CD1c-positive myeloid dendritic cell (primary cell): ENCODE measurements around the gene ARHGEF16.

Source experiments
- DNase-seq: peaks from one replicate; pipeline ENCODE4 v3.0.0-alpha.2; 2016; ENCODE audit errors: extremely low spot score

Gene ARHGEF16

GRCh38 chr1:3422638-3423037, 31.8 kb upstream of the ARHGEF16 start:
- no peak for DNase-seq

DNA sequence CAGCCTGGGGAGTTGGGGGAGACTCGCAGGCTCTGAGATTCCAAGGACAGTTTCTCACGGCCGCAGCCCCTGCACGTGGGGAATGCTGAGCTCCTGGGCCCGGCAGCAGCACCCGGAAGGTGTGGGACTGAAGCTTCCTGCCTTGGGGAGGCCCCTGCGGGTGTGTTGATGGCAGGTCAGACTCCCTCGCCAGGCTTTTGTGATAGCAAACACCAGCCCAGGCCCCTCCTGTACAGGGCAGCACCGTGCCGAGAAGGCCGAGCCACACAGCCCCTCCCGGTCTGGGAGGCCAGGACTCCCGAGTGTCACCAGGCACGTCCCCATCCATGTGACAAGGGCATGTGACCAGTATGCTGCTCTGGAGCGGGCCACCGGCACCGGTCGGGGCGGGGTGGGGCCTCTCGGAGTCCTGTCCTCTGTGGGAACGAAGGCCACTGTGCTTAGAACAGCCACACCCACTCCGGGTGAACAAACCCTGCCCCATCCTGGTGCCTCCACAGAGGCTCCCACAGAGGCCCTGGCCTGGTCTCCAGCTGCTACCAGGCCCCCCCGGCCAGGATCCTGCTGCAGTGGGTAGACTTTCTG, 31.1 kb upstream of the ARHGEF16 start:
- DNase-seq, result no peak

GRCh38 chr1:3423896-3424611, 30.4 kb upstream of the ARHGEF16 start:
- DNase-seq, result no peak

DNA sequence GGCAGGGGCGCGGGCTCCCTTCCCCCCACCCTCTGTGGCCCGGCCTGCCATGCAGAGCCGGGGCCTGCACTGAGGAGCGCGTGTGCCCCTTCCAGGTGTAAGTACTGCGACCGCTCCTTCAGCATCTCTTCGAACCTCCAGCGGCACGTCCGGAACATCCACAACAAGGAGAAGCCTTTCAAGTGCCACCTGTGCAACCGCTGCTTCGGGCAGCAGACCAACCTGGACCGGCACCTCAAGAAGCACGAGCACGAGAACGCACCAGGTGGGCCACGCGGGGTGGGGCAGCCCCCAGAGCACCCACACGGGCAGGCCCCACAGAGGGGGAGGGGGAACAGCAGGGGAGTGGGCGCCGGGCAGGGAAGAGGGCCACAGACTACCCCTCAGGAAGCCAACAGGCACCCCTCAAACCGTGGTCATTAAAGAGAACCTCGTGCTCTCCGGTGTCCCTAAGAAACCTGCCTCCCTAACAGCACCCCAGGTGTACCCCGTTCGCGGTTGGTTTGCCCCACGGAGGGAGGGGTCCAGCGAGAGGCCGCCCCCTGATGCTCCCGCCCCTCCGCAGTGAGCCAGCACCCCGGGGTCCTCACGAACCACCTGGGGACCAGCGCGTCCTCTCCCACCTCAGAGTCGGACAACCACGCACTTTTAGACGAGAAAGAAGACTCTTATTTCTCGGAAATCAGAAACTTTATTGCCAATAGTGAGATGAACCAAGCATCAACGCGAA, 28.8 kb upstream of the ARHGEF16 start:
- no peak for DNase-seq

GRCh38 chr1:3426956-3427535, 27.4 kb upstream of the ARHGEF16 start:
- no peak for DNase-seq

- no peak for DNase-seq
Observed at GRCh38 chr1:3427711-3428704, 26.5 kb upstream of the ARHGEF16 start.

DNA sequence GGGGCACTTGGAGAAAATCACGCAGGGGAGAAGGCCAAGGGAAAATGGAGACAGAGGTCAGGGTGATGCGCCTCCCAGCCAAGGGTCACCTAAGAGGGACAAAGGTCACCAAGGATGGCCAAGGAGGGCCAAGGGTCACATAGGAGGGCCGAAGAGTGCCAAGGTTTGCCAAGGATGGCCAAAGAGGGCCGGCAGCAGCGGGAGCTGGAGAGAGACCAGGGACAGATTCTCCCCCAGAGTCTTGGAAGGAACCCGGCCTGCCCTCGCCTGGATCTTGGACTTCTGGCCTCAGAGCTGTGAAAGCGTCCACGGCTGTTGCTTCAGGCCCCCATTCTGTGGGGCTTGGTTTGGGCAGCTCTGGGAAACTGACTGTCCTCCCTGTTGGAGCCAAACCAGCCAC, 25.6 kb upstream of the ARHGEF16 start:
- DNase-seq, result no peak

- no peak for DNase-seq
Observed at GRCh38 chr1:3429320-3429719, 25.1 kb upstream of the ARHGEF16 start.

DNA sequence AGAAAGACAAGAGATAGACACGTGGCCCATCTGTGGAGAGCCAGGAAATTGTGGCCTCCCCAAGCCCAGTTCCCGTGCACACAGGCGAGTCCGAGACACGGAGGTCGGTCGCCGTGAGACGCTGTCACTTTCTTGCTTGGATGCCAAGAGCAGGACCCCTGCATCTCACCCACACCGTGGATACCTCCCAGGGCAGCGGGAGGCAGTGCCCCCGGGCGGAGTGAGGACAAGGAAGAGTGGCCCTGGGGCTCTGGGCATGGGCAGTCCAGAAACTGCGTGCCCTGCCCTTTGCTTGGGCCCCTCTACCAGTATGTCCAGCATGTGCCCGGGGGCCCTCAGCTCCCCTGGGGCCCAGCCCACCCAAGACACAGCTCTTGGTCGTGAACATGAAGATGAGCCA, 24.7 kb upstream of the ARHGEF16 start:
- DNase-seq, result no peak

- DNase-seq, result no peak
Observed at GRCh38 chr1:3430406-3430805, 24.1 kb upstream of the ARHGEF16 start.

- no peak for DNase-seq
Observed at GRCh38 chr1:3430820-3431219, 23.6 kb upstream of the ARHGEF16 start.

DNA sequence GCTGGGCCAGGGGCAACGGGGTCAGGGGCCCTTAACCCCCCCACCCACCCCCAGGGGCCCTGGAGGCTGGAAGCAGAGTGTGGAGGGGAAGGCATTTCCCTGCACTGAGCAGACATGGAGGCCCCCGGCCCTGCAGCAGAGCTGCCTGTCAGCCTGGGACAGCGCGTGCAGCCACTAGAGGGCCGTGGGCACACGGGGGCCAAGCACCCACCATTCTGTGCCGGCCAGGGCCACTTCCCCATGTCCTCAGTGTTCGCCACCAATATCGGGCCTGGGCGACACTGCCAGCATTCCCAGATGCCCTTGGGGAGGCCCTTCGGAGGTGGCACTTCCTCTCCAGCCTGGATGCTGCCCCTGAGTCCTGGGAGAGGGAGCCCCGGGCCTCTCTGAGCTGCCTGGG, 23.2 kb upstream of the ARHGEF16 start:
- DNase-seq, result no peak

DNA sequence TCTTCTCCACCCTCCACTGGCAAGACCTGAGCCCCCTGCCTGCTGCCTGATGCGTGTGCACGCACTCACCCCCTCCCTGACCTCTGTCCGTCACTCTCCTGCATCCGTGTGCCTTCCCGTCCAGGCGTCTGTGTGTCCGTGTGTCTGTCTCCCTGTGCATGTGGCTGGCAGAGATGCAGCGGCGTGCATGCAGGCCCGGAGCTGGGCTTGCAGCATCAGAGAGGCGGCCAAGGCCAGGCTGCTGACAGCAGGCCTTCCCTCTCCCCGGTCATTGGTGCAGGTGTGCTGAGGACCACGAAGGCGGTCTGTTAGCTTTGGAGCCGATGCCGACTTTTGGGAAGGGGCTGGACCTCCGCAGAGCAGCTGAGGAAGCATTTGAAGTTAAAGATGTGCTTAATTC, 22.8 kb upstream of the ARHGEF16 start:
- DNase-seq, result no peak

DNA sequence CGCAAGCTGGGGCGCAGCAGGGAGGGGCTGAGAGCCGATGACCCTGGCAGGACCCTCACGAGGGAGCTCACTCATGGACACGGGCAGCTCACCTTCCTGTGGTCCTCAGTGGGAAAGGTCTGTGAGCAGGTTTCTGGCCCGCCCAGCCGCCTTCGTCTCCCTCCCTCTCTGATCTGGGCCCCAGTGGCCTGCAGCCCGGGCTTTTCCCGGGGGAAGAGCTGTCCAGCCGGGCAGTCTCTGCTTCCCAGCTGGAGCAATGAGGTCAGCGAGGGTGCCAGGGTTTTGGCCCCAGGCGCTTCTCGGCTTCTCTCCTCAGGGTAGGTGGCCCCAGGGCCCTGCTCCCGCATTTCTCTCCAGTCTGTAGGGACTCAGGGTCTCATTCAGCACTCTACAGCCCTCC, 22.2 kb upstream of the ARHGEF16 start:
- no peak for DNase-seq

- DNase-seq, result no peak
Observed at GRCh38 chr1:3433076-3433475, 21.4 kb upstream of the ARHGEF16 start.

GRCh38 chr1:3433596-3434320, 20.7 kb upstream of the ARHGEF16 start:
- no peak for DNase-seq

GRCh38 chr1:3434406-3435110, 19.9 kb upstream of the ARHGEF16 start:
- no peak for DNase-seq

DNA sequence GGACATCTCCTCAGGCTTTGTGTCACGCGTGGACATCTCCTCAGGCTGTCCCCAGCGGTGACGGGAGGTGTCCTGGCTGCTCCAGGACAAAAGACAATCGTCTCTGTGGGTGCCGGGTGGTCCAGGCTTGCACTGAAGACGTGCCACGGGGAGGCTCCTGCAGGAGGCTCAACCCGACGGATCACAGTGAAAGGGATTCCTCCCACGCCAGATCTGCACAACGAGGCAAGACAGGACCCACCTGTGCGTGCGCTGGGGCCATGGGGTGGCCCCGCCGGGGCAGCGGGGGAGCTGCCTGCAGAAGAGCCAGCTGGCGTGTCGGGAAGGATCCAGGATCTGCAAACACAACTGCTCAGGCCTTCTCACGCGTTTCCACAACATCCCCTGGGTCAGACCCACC, 18.8 kb upstream of the ARHGEF16 start:
- DNase-seq, result no peak

DNA sequence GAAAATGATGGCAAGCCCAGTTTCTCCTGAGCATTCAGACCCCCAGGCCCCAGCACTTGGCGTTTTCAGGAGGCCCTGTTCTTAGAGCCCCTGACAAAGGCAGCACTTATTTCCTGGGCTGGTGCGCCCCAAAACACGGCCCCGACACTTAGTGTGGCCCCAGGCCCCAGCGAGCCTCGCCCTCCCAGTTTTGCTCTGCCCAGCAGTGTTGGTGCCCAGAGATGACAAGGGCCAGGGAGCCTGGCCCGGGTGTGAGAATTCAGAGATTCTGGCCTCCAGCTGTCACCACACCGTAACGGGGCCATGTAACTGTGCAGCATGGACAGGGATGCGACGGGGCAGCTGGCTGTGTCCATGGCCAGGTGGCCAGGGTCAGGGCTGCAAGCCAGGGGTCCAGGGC, 18.0 kb upstream of the ARHGEF16 start:
- DNase-seq, result no peak

DNA sequence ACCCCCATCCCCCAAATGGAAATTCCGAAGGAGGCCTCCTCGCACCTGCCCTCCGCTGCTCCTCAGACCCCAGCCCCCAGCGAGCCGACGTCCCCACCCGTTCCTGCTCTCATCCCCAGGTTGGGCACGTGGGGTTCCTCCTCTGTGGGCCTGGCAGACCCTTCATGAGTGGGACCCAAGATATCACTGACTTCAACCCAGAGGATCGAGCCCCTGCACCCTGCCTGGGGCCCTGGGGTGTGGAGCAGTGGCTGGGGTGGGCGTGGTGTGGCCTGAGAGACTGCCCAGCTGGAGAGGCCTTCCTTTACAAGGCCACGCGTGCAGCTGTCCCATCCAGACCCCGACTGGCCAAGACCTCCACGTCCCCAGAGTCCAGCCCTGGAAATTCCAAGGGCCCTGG, 17.6 kb upstream of the ARHGEF16 start:
- no peak for DNase-seq
